CD4-positive, alpha-beta T cell treated with Interleukin-17A for 4 hours (primary cell): Measurements from ENCODE around the gene PIK3R6.
"Not testable (repeated sequence)": the region's sequence is repeated elsewhere in the genome, so short reads cannot be mapped to it uniquely, and the experiment has no call there.

Experiments
- DNase-seq: peaks from one replicate; pipeline ENCODE4 v3.0.0-alpha.2; 2020; ENCODE audit warnings: mixed read lengths

PIK3R6 gene

GRCh38 chr17:8823279-8823678, 44.2 kb downstream of the PIK3R6 start:
- DNase-seq: no peak

DNA sequence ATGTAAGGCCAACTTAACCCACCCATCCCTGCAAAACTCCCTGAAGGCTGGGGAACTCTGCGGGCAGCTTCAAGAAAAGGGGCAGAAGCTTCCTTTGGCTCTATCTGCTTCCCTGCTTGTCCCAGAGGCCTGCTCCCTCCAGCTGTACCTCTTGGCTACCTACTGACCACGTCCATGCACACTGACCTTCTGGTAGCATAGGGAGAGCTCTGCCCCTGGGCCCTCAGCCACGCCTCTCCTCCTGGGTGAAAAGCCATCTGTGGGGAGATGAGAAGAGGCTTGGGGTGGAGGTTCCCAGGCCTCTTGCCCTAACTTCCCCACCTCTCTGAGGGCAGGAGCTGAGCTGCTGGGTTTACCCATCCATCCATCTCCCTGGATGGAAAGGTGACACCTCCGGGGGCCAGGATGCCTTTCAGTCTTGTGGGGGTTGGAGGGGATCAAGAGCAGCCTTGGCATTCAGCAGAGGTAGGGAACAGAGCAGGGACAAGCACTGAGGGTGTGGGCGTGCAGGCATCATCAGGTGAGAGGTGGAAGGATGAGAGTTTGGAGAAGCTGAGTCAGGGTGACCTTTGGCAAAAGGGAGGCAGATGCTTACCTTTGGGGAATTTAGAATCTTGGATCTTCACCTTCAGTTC, 45.0 kb downstream of the PIK3R6 start:
- no peak for DNase-seq

GRCh38 chr17:8821446-8822105, 45.9 kb downstream of the PIK3R6 start:
- no peak for DNase-seq

DNA sequence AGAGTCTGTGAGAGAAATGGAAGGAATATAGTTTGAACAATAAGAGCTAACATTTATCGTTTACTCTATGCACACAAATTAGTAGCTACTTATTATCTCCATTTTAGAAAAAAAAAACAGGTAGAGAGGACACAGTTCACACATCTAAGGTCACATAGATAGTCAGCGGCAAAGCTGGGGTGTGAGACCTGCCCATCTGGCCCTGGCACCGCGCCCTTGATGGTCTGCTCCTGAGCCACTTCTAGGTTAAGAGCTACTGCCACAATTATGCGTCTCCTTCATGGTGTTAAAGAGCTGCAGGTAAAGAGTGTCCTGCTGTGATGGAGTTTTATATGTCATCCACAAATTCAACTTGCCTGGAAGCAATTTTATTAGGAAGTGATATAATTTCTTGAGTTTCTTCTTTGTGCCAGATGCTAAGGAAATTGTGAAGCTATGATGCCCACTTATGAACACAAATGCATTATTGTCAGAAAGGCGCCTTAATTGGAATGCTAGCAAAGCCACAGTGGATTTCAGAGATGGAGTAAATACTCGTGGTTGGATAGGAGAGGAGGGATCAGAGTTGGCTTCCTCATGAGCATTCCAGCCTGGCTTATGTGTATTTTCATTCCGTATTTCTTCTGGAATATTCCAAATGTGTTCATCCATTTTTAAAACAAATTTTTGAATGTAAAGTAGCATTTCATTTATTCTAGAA, 47.0 kb downstream of the PIK3R6 start:
- no peak for DNase-seq

DNA sequence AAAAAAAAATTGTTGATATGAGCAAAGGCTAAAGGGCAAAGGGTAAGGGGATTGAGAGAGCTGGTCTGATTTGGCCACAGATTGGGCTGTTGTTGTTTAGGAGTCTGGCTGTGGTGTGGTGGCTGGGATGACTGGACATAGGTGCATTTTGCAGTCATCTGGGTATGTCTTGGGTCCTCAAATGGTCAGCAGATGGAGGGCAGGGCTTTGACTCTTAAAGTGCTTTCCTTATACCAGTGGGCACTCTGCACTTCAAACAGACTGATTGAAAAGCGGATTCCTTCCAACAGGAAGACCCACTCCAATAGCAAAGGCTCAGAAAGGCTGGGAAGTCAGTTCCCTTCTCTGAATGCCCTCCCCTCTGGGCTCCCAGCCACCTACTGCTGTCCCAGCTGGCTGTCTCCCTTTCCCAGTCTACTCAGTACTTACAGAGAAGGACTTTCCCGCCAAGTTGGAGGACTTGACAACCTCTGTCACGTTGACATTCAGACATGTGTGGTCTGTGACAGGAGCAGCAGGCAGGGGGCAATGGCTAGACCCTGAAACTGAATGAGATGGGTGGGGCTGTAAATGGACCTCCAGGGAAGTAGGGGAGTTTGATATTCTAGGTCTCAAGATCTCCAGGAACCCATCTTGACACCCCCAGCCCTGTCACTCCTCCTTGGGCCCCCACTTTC, 48.7 kb downstream of the PIK3R6 start:
- DNase-seq: no peak

- no peak for DNase-seq
These were observed 49.4 kb downstream of the PIK3R6 start for GRCh38 chr17:8818047-8818446.

DNA sequence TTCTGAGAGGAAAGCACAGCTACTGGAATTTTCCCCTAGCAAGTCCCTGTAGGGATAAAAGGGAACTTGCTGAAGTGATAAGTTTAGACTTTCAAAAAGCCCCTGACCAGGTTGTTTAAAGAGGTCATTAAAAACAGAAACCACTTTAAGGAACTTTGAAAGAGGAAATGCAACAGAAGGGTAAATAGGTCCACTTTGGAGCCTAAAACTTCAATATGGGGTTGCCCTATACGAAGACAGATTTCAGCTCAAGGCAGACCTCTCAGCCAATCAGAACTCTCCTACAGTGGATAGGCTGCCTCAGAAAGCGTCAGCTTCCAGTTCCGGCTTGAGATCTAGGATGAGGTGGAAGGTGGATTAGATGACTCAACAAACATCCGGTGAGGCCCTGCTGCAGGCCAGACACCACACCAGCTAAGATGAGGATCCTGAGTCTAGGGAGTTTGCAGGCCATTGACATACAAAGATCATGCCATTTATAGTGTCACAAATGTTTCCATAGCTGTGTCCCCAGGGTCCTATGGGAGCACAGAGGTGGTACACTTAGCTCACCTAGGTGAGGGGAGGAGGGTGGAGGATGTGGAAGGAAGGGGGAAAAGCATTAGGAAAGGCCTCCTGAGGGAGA, 60.4 kb downstream of the PIK3R6 start:
- DNase-seq: no peak

DNA sequence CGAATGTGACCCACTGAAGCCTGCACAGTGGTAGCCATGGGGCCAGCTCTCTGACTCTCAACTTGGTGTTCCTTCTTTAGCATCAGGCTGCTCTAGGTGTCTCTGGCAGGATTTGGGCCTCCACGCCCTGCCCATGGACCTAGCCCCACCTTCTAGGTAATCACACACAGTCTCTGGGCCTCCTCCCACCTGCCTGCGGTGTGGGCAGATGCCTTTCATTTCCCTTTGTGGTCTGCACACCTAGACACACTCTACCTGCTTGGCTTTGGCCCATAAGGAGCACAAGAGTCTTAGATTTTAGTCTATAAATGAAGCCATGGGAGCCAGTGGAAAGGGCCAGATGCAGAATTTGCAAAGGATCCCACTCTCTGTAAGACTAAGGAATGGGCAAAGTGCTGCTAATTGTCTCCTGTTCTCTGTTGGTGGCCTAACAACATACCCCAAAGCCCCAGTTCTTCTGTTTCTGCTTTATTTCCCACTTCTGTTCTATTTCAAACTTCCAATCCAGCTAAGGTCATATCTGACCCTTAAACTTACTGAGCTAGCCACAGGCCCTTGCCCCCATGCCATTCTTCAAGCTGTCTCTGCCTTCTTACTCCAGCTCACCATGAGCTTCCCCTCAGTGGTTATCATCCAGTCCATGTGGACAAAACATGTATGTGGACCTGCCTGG, 61.1 kb downstream of the PIK3R6 start:
- no peak for DNase-seq

DNA sequence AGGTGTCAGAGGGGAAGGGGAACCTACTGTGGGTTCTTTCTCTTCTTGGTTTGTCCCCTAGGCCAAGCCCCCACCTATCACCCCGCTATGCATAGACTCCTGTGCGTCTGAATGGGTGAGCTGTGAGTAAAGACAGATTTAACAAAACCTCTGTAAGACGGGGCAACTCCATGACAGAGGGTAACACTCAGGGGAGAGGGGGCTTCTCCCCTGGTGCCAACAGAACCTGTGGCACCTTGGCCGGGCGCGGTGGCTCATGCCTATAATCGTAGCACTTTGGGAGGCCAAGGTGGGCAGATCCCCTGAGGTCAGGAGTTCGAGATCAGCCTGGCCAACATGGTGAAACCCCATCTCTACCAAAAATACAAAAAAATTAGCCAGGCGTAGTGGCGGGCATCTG, 62.1 kb downstream of the PIK3R6 start:
- not testable (repeated sequence) for DNase-seq

DNA sequence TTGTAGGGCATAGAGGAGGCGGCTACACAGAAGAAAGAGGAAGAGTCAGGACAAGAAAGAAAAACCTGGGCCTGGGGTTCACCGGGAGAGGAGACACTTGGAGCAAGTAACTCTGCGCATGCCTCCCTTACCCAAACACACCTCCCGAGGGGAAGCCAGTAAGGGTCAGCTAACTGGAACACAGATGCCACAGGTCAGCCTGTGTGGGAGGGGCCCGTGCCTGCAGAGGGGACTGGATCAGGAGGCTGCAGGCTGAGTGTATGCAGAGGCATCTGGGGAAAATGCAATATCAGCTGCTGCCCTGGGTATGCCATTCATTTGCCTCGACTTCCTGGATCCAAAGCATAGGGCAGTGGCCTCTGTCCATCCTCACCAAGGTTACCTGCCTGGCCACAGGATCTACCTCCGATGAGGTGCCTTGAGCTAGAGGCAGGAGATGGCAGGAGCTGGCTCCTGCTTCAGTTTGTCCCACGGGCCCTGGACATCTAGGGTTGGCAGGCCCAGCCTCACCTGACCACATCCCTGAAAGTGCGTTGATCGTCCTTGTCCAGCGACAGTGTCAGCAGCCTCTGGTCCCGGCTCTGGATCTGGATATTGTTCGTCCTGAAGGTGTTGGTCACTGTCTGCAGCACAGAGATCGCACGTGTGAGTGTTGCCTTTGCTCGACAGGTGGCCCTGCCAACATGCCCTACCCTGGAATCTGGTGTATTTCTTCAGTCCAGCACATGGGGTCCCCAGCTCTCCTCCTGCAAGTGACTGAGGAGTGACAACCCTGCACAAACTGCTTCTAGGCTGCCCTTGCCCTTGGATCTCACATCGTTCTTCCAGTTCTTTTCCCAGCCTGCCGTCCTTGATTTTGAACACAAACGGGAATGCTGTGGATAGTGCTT, 63.7 kb downstream of the PIK3R6 start:
- DNase-seq: peak; percentile 5

DNA sequence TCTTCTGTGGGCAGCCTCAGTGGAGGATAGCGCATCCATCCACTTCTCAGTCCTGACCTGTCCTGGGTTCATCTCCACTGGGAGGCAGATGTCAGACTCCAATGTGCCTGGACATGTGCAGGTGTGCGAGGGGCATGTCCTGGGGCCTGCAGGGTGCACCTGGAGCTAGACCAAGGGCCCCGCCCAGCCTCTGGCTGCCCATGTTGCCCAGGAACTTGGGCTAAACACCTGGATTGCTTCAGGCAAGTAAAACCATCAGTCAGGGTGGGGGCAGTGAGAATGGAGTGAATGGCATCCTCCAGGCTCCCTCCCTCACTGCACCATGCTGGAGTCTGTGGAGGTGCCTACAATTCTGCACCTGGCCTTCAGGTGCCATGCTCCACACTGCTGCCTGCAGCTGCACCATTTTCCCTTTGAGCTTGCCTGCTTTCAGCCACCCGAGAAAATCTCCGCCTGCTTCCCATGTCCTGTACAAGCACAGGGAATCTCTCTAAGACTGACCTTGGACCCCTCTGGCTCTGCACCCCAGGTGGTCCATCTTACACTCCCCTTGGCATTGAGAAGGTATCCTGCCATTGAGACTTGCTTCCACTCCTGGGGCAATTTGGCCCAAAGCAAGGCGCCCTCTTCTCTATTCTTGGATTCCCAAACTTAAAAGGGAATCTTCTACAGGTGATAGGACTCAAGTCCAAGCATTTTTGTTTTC, 66.2 kb downstream of the PIK3R6 start:
- no peak for DNase-seq

GRCh38 chr17:8800656-8801055, 66.8 kb downstream of the PIK3R6 start:
- DNase-seq: no peak

- no peak for DNase-seq
These were observed 67.8 kb downstream of the PIK3R6 start for GRCh38 chr17:8799570-8800212.

- no peak for DNase-seq
These were observed 68.5 kb downstream of the PIK3R6 start, which contains the start of gene MFSD6L for GRCh38 chr17:8798846-8799569. Gene MFSD6L, minus strand, starts transcription at chr17:8799365. Its CDS starts 245 bp downstream, at chr17:8799120.

DNA sequence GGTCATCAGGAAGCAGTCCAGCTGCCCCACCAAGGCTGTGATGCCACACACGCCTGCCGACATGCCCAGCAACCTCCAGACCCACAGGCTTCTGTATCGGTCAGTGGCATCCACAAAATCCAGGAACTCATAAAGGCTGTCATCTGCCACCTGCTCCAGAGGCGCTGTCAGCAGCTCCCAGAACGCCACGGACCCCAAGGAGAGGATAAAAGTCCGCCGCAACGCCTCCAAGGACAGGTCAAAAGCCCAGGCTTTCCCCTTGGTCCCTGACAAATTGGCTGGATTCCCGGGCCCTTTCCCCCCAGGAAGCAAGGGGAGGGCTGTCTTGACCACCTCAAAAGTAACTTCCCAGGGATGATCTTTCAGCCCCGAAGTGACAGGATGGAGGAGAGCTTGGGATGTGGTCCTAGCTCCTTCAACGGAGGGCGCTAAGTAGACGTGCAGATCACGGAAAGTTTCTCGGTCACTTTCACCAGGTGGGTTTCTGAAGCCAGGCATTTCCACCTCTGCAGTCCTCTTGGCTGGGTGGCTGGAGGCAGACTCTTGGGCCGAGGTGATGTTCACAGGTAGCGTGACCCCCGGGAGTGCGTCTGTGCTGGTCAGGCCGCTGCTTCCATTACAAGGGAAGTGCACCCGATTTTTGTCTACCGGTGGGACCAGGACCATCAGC, 69.2 kb downstream of the PIK3R6 start:
- no peak for DNase-seq

DNA sequence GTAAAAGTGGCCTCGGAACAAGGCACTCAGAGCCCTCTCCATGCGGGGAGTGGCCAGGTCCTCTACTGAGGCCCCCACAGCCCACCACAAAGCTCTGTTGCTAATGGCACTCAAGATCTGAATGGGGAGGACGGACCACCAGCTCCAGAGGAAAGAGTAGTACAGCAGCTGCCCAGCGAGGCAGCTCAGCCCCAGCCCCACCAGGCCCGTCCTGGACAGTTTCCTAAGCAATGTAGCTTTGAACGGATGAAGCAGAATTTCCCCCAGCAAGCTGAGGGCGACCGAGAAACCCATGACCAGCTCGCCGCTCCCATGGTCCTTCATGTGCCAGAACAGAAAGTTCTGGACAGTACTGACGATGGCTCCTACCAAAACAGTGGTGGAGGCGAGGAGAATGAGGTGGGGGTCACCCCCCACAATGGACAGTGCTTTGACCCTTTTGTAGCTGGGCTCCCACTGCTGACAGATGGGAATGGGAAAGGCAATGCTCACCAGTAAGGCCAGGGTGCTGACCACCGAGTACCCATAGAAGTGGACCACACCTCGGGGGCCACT, 69.8 kb downstream of the PIK3R6 start:
- no peak for DNase-seq

GRCh38 chr17:8794636-8795035, 72.8 kb downstream of the PIK3R6 start:
- DNase-seq: no peak

DNA sequence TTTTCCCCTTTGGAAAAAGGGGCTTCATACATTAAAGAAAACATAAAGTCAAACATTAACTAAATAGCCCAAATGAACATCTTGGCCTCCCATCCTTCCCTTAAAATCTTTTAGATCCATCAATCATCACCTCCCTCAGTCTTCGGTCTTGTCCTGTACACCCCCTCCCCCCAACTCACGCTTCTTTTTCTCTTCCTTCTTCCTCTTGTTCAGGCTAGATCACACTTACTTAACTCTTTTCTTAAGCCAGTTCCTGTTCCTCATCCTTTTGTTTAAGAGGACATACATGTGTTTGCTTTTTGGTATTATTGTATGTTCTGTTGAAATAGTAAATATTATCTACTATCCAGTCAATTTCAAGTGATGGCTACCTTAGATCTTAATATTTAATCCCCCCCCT, 73.8 kb downstream of the PIK3R6 start:
- no peak for DNase-seq

DNA sequence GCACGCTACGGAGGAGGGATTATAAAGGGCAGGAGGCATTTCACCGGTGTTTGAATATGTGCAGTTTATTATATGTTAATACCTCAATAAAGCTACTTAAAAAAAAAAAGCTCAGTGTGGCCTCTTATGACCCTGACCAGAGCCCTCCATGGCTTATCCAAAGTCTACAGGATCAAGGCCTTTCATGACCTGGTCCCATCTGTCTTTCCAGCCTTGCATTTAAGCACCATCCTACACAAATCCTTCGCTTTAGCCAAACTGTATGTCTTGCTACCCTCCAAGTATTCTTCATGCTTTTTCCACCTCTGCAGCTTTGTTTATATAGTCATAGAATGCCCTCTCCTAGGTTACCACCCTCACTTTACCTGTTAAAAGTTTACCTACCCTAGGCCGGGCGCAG, 74.8 kb downstream of the PIK3R6 start:
- no peak for DNase-seq
